B cell (primary cell): ENCODE measurements around the gene RNF148. TPM values are rescaled to one million over a fixed set of nuclear protein-coding genes. Genes with fewer than 3 reads are reported as not detected.

Source experiments
- ATAC-seq: fragments of 200-7000 bp; cut with Tn5 transposase; one replicate; pipeline ENCODE4 v1.10.0; 2021; ENCODE audit warnings: low read depth, mild to moderate bottlenecking, moderate number of reproducible peaks, moderate library complexity
- CTCF ChIA-PET: fragments of 350-600 bp; sonication (Branson Sonifier 250); formaldehyde crosslinking; loops from one replicate; lab custom pipeline; 2021; ENCODE audit warnings: antibody characterized with exemption, inconsistent platforms; lab: Charles Lee
- POLR2A ChIA-PET: fragments of 350-600 bp; sonication (Branson Sonifier 250); formaldehyde crosslinking; loops from one replicate; lab custom pipeline; 2021; ENCODE audit warnings: antibody characterized with exemption; lab: Charles Lee
- DNase-seq: peaks from one replicate; pipeline ENCODE4 v3.0.0; 2013
- H2AFZ ChIP-seq: 2 replicates; pipeline ENCODE4 v1.6.1; 2012; ENCODE audit warnings: mild to moderate bottlenecking, low read depth, low read length; ENCODE audit not compliant: insufficient read depth, poor library complexity, severe bottlenecking
- H3K27ac ChIP-seq, 2 donors: 1 replicate in 1 of 2; 2 replicates in 1 of 2; pipeline ENCODE4 v1.5.1; 2012 to 2013; ENCODE audit warnings: low read length in 2 of 2, mild to moderate bottlenecking in 2 of 2, moderate library complexity in 1 of 2
- H3K27me3 ChIP-seq, 4 experiments: fragments of 200-600 bp in 1 of 4; sonication (generic) in 1 of 4; replicated peaks in 1 of 4; 1 replicate in 2 of 4; 2 replicates in 2 of 4; pipeline versions ENCODE4 v1.6.1 to v1.7.0; 2013 to 2016; ENCODE audit warnings: low read length in 3 of 4, mild to moderate bottlenecking in 2 of 4, mixed read lengths in 1 of 4, moderate library complexity in 1 of 4; ENCODE audit not compliant: insufficient read depth in 4 of 4, control insufficient read depth in 3 of 4; ENCODE audit errors: control extremely low read depth in 1 of 4
- H3K36me3 ChIP-seq, 2 experiments: replicated peaks in 1 of 2; 1 replicate in 1 of 2; 2 replicates in 1 of 2; pipeline versions ENCODE4 v1.6.1 to v1.7.1; 2013; ENCODE audit warnings: low read length in 1 of 2; ENCODE audit not compliant: insufficient read depth in 2 of 2, control insufficient read depth in 1 of 2; ENCODE audit errors: control extremely low read depth in 1 of 2, extremely low read depth in 1 of 2
- H3K4me1 ChIP-seq, 2 donors: fragments of 200-600 bp in 1 of 2; sonication (generic) in 1 of 2; 1 replicate in 1 of 2; 2 replicates in 1 of 2; pipeline versions ENCODE4 v1.5.1 to v1.6.1; 2013 to 2017; ENCODE audit warnings: low read length in 2 of 2; ENCODE audit not compliant: control insufficient read depth in 2 of 2, insufficient read depth in 2 of 2
- H3K4me2 ChIP-seq: replicated peaks from 2 replicates; pipeline ENCODE3; 2012; ENCODE audit warnings: mild to moderate bottlenecking, low read depth, low read length; ENCODE audit not compliant: poor library complexity, severe bottlenecking
- H3K4me3 ChIP-seq, 5 experiments: fragments of 200-600 bp in 1 of 5; sonication (generic) in 1 of 5; 1 replicate in 3 of 5; 2 replicates in 2 of 5; pipeline versions ENCODE4 v1.5.1 to v1.7.0; 2011 to 2016; ENCODE audit warnings: low read length in 4 of 5, mild to moderate bottlenecking in 4 of 5, low read depth in 2 of 5, control low read depth in 1 of 5, moderate library complexity in 1 of 5; ENCODE audit not compliant: insufficient read depth in 1 of 5; ENCODE audit errors: control extremely low read depth in 1 of 5, extremely low read depth in 1 of 5
- H3K79me2 ChIP-seq: fragments of 200-600 bp; sonication (generic); one replicate; pipeline ENCODE4 v1.6.0; 2016; ENCODE audit warnings: low read length; ENCODE audit not compliant: control insufficient read depth, insufficient read depth
- H3K9ac ChIP-seq: fragments of 200-600 bp; sonication (generic); 2 replicates; pipeline ENCODE4 v1.6.1; 2017; ENCODE audit warnings: mild to moderate bottlenecking, low read length, moderate library complexity
- H3K9me3 ChIP-seq, 3 donors: one replicate each; pipeline versions ENCODE4 v1.6.1 to v1.7.1; 2013; ENCODE audit warnings: low read length in 2 of 3; ENCODE audit not compliant: control insufficient read depth in 2 of 3, insufficient read depth in 1 of 3; ENCODE audit errors: control extremely low read depth in 1 of 3
- H4K20me1 ChIP-seq: 2 replicates; pipeline ENCODE4 v1.6.0; 2012; ENCODE audit warnings: mild to moderate bottlenecking, low read length; ENCODE audit not compliant: insufficient read depth, control insufficient read depth, poor library complexity, severe bottlenecking
- H3K27ac Mint-ChIP-seq: one replicate; pipeline ENCODE4 v1.8.0; 2021; ENCODE audit warnings: mixed read lengths
- H3K27me3 Mint-ChIP-seq: one replicate; pipeline ENCODE4 v1.8.0; 2021; ENCODE audit warnings: mixed read lengths
- H3K4me1 Mint-ChIP-seq: one replicate; pipeline ENCODE4 v1.8.0; 2021; ENCODE audit warnings: mixed read lengths
- H3K4me3 Mint-ChIP-seq: one replicate; pipeline ENCODE4 v1.8.0; 2021; ENCODE audit warnings: mixed read lengths
- H3K9me3 Mint-ChIP-seq: one replicate; pipeline ENCODE4 v1.8.0; 2022; ENCODE audit warnings: mixed read lengths; ENCODE audit not compliant: insufficient read depth
- CTCF ChIP-seq: fragments of 200-600 bp; IDR thresholded peaks from one replicate; pipeline ENCODE4 v1.8.0; 2022; ENCODE audit warnings: antibody characterized with exemption, mild to moderate bottlenecking
- EZH2 ChIP-seq: IDR thresholded peaks from 2 replicates; pipeline ENCODE4 v1.6.1; 2012; ENCODE audit warnings: borderline replicate concordance, low read depth, mild to moderate bottlenecking, moderate library complexity, low read length; ENCODE audit not compliant: insufficient read depth, poor library complexity, severe bottlenecking
- WGBS: methylation state at CpG from one replicate; pipeline ENCODE4 v1.1.5; 2013; ENCODE audit warnings: missing lambda C conversion rate; ENCODE audit not compliant: insufficient coverage; 5-methylcytosine and 5-hydroxymethylcytosine counted together
- intact Hi-C: fragments of 100-400 bp; cut with micrococcal nuclease; formaldehyde crosslinking; loops from one replicate; pipeline ENCODE4 v1.10.0; 2022
- polyA plus RNA-seq: library from polyadenylated mRNA; depleted of rRNA; stranded (reverse); fragments of >200 nt; gene quantifications from 2 replicates; pipeline ENCODE4 v1.2.3, GENCODE V29; 2012
- small RNA-seq: library from RNA; depleted of rRNA; stranded (forward); fragments of <200 nt; gene quantifications from one replicate; pipeline ENCODE3, GENCODE V24; 2012; ENCODE audit warnings: low replicate concordance, low read depth; ENCODE audit not compliant: insufficient read length
- total RNA-seq, 2 donors: library from RNA; stranded (reverse); fragments of 120-200 nt in 1 of 2; gene quantifications; 1 replicate in 1 of 2; 2 replicates in 1 of 2; pipeline versions ENCODE4 v1.2.3 to v1.2.4, GENCODE V29; 2013 to 2022

Gene RNF148
- total and polyA plus RNA-seq, 2 donors (not counting 1 experiment from before 2014, with no cell fraction given) = not detected

- CTCF ChIA-PET = no interaction called here
- Histone ChIP-seq H3K9ac (no peak overlapping the region), H3K4me1 (no peaks in the 10 kb centered on the region), H3K27ac (no peak overlapping the region), H3K4me2 (no peak overlapping the region), H3K9me3 (no peaks in the 10 kb centered on the region), H3K36me3 (no peaks in the 10 kb centered on the region), H3K4me3 (no peak overlapping the region), H2AFZ (no peak overlapping the region), H3K27me3 (no peaks in the 10 kb centered on the region), H3K79me2 (no peaks in the 10 kb centered on the region), H4K20me1 (no peaks in the 10 kb centered on the region)
- Mint-ChIP-seq H3K27me3 (no peaks in the 10 kb centered on the region), H3K9me3 (no peaks in the 10 kb centered on the region), H3K4me3 (no peak overlapping the region), H3K27ac (no peak overlapping the region), H3K4me1 (no peaks in the 10 kb centered on the region)
- intact Hi-C loops = no loop called here
- TF ChIP-seq EZH2 (no peak), CTCF (no peak)
- POLR2A ChIA-PET = no interaction called here
- DNase-seq = no peak
- no peak for ATAC-seq
- WGBS = 88% methylated on average over 3 of the region's 4 CpGs
Observed at GRCh38 chr7:122652876-122653275, 49.8 kb downstream of the RNF148 start.

Small RNA genes within 50 kb of the gene (small RNA-seq; reads per million reads assigned to genes)
- not detected for gene AC006463.1

Other genes starting within 250 kb of the RNF148 start
- not detected in 2 replicates for gene RNF133, start 3.8 kb downstream of the RNF148 start, total RNA-seq
- gene RNF133, start 3.8 kb downstream of the RNF148 start, polyA plus RNA-seq = not detected in 2 replicates
- not detected in 2 replicates for gene CADPS2, start 183.5 kb upstream of the RNF148 start, total RNA-seq
- gene CADPS2, start 183.5 kb upstream of the RNF148 start, polyA plus RNA-seq = not detected in 2 replicates